ENCODE results near the gene NUPR1. TPM values are rescaled to one million over a fixed set of nuclear protein-coding genes. Genes with fewer than 3 reads are reported as not detected.
"Not testable (repeated sequence)": the region's sequence is repeated elsewhere in the genome, so short reads cannot be mapped to it uniquely, and the experiment has no call there.

NUPR1 gene
- polyA plus RNA-seq, 1 donor (not counting 4 experiments of a cell fraction or from before 2014, with no cell fraction given): 126 TPM

DNA sequence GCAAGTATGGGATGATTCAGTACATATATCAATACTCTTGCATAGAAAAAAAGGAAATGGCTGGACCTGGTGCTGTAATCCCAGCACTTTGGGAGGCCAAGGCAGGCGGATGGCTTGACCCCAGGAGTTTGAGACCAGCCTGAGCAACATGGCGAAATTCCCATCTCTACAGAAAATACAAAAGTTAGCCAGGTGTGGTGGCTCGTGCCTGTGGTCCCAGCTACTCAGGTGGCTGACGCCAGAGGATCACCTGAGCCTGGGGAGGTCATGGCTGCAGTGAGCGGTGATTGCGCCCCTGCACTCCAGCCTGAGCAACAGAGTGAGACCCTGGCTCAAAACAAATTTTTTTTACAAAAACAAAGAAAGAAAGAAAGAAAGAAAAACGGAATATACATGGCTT is 7.9 kb upstream of the NUPR1 start:
- dilution Hi-C loops (cut with MboI; ENCODE audit: extremely low pct_ligation_motif_present, low sequenced_read_pairs): no loop called here
- Histone ChIP-seq H3K79me2 (ENCODE audit: control insufficient read depth, insufficient read depth, low read length) (no peaks in the 10 kb centered on the region), H2AFZ (ENCODE audit: control insufficient read depth, low read length) (no peak overlapping the region), H3K27ac (ENCODE audit: control insufficient read depth, insufficient read depth, low read length) (no peak overlapping the region), H3K9me3 (ENCODE audit: control insufficient read depth, low read depth, low read length) (no peaks in the 10 kb centered on the region), H3K36me3 (ENCODE audit: control insufficient read depth in 2 of 2, extremely low read depth in 1 of 2, insufficient read depth in 2 of 2, low read length in 2 of 2) (no peaks in the 10 kb centered on the region), H3K27me3 (ENCODE audit: control insufficient read depth, extremely low read depth, insufficient read depth, low read length) (no peaks in the 10 kb centered on the region), H3K9ac (ENCODE audit: control insufficient read depth, extremely low read depth, insufficient read depth, low read length) (no peak overlapping the region), H3K4me1 (ENCODE audit: control insufficient read depth, extremely low read depth, insufficient read depth, low read length) (peaks cover 5% of the 10 kb centered on the region), H4K20me1 (ENCODE audit: control insufficient read depth, extremely low read depth, insufficient read depth, low read length) (no peaks in the 10 kb centered on the region), H3K4me2 (ENCODE audit: control insufficient read depth, extremely low read depth, insufficient read depth, low read depth, low read length) (no peak overlapping the region), H3K9me1 (ENCODE audit: control insufficient read depth, extremely low read depth, insufficient read depth, low read length) (no peaks in the 10 kb centered on the region), H3K4me3 (ENCODE audit: control insufficient read depth in 2 of 3, extremely low read depth in 1 of 3, insufficient read depth in 2 of 3, low read depth in 1 of 3, low read length in 3 of 3) (no peak overlapping the region)
- no peak for FAIRE-seq
- DNase-seq (ENCODE audit: low read depth, low spot score): no peak
- TF ChIP-seq, protein P1, sequence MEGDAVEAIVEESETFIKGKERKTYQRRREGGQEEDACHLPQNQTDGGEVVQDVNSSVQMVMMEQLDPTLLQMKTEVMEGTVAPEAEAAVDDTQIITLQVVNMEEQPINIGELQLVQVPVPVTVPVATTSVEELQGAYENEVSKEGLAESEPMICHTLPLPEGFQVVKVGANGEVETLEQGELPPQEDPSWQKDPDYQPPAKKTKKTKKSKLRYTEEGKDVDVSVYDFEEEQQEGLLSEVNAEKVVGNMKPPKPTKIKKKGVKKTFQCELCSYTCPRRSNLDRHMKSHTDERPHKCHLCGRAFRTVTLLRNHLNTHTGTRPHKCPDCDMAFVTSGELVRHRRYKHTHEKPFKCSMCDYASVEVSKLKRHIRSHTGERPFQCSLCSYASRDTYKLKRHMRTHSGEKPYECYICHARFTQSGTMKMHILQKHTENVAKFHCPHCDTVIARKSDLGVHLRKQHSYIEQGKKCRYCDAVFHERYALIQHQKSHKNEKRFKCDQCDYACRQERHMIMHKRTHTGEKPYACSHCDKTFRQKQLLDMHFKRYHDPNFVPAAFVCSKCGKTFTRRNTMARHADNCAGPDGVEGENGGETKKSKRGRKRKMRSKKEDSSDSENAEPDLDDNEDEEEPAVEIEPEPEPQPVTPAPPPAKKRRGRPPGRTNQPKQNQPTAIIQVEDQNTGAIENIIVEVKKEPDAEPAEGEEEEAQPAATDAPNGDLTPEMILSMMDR (optimal IDR thresholded peaks at IDR 0.05 in 1 of 3, IDR thresholded peaks at IDR 0.05 in 1 of 3, conservative IDR thresholded peaks at IDR 0.05 in 1 of 3; ENCODE audit: extremely low read depth in 1 of 3, insufficient read depth in 2 of 3, low read length in 3 of 3): no peak
- no peak for TF ChIP-seq EZH2 (IDR thresholded peaks at IDR 0.05; ENCODE audit: low read length)

DNA sequence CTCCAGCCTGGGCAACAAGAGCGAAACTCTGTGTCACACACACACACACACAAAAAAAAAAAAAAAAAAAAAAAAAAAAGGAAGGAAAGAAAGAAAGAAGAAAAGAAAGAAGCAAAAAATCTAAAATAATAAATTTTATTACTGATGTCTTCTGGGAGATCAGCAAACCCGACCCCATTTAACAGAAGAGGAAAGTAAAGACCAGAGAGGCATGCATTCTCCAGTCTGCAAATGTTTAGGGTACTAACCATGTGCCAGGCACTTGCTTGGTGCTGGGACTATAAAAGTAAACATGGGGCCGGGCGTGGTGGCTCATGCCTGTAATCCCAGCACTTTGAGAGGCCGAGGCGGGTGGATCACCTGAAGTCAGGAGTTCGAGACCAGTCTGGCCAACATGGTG is 7.2 kb upstream of the NUPR1 start:
- H3K9ac ChIP-seq (ENCODE audit: control insufficient read depth, extremely low read depth, insufficient read depth, low read length); H2AFZ ChIP-seq (ENCODE audit: control insufficient read depth, low read length); DNase-seq (ENCODE audit: low read depth, low spot score); H3K36me3 ChIP-seq (ENCODE audit: control insufficient read depth in 2 of 2, extremely low read depth in 1 of 2, insufficient read depth in 2 of 2, low read length in 2 of 2); H4K20me1 ChIP-seq (ENCODE audit: control insufficient read depth, extremely low read depth, insufficient read depth, low read length); H3K4me2 ChIP-seq (ENCODE audit: control insufficient read depth, extremely low read depth, insufficient read depth, low read depth, low read length); H3K9me1 ChIP-seq (ENCODE audit: control insufficient read depth, extremely low read depth, insufficient read depth, low read length); H3K27me3 ChIP-seq (ENCODE audit: control insufficient read depth, extremely low read depth, insufficient read depth, low read length); dilution Hi-C loops (cut with MboI; ENCODE audit: extremely low pct_ligation_motif_present, low sequenced_read_pairs); H3K4me3 ChIP-seq (ENCODE audit: control insufficient read depth in 2 of 3, extremely low read depth in 1 of 3, insufficient read depth in 2 of 3, low read depth in 1 of 3, low read length in 3 of 3); H3K79me2 ChIP-seq (ENCODE audit: control insufficient read depth, insufficient read depth, low read length); FAIRE-seq; H3K4me1 ChIP-seq (ENCODE audit: control insufficient read depth, extremely low read depth, insufficient read depth, low read length); H3K27ac ChIP-seq (ENCODE audit: control insufficient read depth, insufficient read depth, low read length); H3K9me3 ChIP-seq (ENCODE audit: control insufficient read depth, low read depth, low read length): not testable (repeated sequence)

DNA sequence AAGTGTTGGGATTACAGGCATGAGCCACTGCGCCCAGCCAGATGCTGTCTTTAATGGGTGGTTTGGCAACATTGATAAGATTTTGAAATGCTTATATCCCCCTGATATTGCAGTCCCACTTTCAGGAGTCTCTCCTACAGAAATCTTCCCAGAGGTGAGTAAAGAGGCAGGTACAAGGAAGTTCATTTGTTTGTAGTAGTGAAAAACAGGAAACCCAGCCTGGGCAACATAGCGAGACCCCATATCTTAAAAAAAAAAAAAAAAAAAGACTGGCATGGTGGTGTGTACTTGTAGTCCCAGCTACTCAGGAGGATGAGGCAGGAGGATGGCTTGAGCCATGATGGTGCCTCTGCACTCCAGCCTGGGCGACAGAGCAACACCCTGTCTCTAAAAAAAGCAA is 6.2 kb upstream of the NUPR1 start:
- TF ChIP-seq EZH2 (IDR thresholded peaks at IDR 0.05; ENCODE audit: low read length): no peak
- TF ChIP-seq, protein P1 (optimal IDR thresholded peaks at IDR 0.05 in 1 of 3, IDR thresholded peaks at IDR 0.05 in 1 of 3, conservative IDR thresholded peaks at IDR 0.05 in 1 of 3; ENCODE audit: extremely low read depth in 1 of 3, insufficient read depth in 2 of 3, low read length in 3 of 3): no peak
- H3K9me1 ChIP-seq (ENCODE audit: control insufficient read depth, extremely low read depth, insufficient read depth, low read length): no peaks in the 10 kb centered on the region
- H4K20me1 ChIP-seq (ENCODE audit: control insufficient read depth, extremely low read depth, insufficient read depth, low read length): no peaks in the 10 kb centered on the region
- H3K9ac ChIP-seq (ENCODE audit: control insufficient read depth, extremely low read depth, insufficient read depth, low read length): no peak overlapping the region
- DNase-seq (ENCODE audit: low read depth, low spot score): no peak
- no peak overlapping the region for H2AFZ ChIP-seq (ENCODE audit: control insufficient read depth, low read length)
- no peaks in the 10 kb centered on the region for H3K27me3 ChIP-seq (ENCODE audit: control insufficient read depth, extremely low read depth, insufficient read depth, low read length)
- no peaks in the 10 kb centered on the region for H3K9me3 ChIP-seq (ENCODE audit: control insufficient read depth, low read depth, low read length)
- no peak overlapping the region for H3K4me3 ChIP-seq (ENCODE audit: control insufficient read depth in 2 of 3, extremely low read depth in 1 of 3, insufficient read depth in 2 of 3, low read depth in 1 of 3, low read length in 3 of 3)
- peaks cover 5% of the 10 kb centered on the region for H3K4me1 ChIP-seq (ENCODE audit: control insufficient read depth, extremely low read depth, insufficient read depth, low read length)
- no peak for FAIRE-seq
- H3K4me2 ChIP-seq (ENCODE audit: control insufficient read depth, extremely low read depth, insufficient read depth, low read depth, low read length): no peak overlapping the region
- dilution Hi-C loops (cut with MboI; ENCODE audit: extremely low pct_ligation_motif_present, low sequenced_read_pairs): no loop called here
- no peaks in the 10 kb centered on the region for H3K36me3 ChIP-seq (ENCODE audit: control insufficient read depth in 2 of 2, extremely low read depth in 1 of 2, insufficient read depth in 2 of 2, low read length in 2 of 2)
- no peak overlapping the region for H3K27ac ChIP-seq (ENCODE audit: control insufficient read depth, insufficient read depth, low read length)
- no peaks in the 10 kb centered on the region for H3K79me2 ChIP-seq (ENCODE audit: control insufficient read depth, insufficient read depth, low read length)
